ENCODE results near the gene SPTB.

DNA sequence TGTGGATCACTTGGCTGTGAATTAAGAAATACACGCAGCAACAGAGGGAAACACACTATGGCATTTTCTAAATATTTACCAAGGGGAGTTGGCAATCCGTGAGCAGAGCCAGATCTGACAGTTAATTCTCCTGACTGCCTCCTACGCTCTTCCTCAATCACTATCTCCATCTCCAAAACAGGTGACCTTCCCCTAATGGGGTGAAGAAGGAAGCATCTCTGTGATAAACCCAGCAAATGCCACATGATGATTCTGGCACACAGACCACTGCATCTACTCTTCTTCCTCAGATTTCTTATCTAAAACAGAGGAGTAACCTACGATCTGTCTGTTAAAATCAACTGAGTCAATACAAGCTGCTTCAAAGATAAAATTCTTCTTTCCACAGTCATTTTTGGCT lies 4.4 kb downstream of the SPTB start:
- TF ChIP-seq, protein P1, sequence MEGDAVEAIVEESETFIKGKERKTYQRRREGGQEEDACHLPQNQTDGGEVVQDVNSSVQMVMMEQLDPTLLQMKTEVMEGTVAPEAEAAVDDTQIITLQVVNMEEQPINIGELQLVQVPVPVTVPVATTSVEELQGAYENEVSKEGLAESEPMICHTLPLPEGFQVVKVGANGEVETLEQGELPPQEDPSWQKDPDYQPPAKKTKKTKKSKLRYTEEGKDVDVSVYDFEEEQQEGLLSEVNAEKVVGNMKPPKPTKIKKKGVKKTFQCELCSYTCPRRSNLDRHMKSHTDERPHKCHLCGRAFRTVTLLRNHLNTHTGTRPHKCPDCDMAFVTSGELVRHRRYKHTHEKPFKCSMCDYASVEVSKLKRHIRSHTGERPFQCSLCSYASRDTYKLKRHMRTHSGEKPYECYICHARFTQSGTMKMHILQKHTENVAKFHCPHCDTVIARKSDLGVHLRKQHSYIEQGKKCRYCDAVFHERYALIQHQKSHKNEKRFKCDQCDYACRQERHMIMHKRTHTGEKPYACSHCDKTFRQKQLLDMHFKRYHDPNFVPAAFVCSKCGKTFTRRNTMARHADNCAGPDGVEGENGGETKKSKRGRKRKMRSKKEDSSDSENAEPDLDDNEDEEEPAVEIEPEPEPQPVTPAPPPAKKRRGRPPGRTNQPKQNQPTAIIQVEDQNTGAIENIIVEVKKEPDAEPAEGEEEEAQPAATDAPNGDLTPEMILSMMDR (optimal IDR thresholded peaks at IDR 0.05 in 1 of 3, IDR thresholded peaks at IDR 0.05 in 1 of 3, conservative IDR thresholded peaks at IDR 0.05 in 1 of 3; ENCODE audit: extremely low read depth in 1 of 3, insufficient read depth in 2 of 3, low read length in 3 of 3), result no peak
- no peak for TF ChIP-seq EZH2 (IDR thresholded peaks at IDR 0.05; ENCODE audit: low read length)

Measured in keratinocyte (primary cell).